ENCODE data around the gene TEX13B.
A peak's percentile ranks its signal among the peaks of the same experiment; 100 is the strongest.
"Not testable (repeated sequence)": the region's sequence is repeated elsewhere in the genome, so short reads cannot be mapped to it uniquely, and the experiment has no call there.

Gene TEX13B

GRCh38 chrX:107978707-107979307 is 3.4 kb downstream of the TEX13B start:
- no peak overlapping the region for H3K4me3 Mint-ChIP-seq
- no peaks in the 10 kb centered on the region for H3K9me3 Mint-ChIP-seq
- H3K27ac Mint-ChIP-seq: peak overlapping the region; percentile 41
- H3K27me3 Mint-ChIP-seq: no peaks in the 10 kb centered on the region
- H3K36me3 Mint-ChIP-seq: no peaks in the 10 kb centered on the region
- H3K4me1 Mint-ChIP-seq: peaks cover 8% of the 10 kb centered on the region

- H3K4me3 Mint-ChIP-seq: no peak overlapping the region
- no peak overlapping the region for H3K27ac Mint-ChIP-seq
- no peaks in the 10 kb centered on the region for H3K27me3 Mint-ChIP-seq
- H3K36me3 Mint-ChIP-seq: no peaks in the 10 kb centered on the region
- peaks cover 8% of the 10 kb centered on the region for H3K4me1 Mint-ChIP-seq
- no peaks in the 10 kb centered on the region for H3K9me3 Mint-ChIP-seq
These were observed 4.1 kb downstream of the TEX13B start for GRCh38 chrX:107978071-107978470.

GRCh38 chrX:107971636-107972035 is 10.5 kb downstream of the TEX13B start:
- Mint-ChIP-seq H3K27ac (no peak overlapping the region), H3K4me1 (no peaks in the 10 kb centered on the region), H3K27me3 (no peaks in the 10 kb centered on the region), H3K4me3 (no peak overlapping the region), H3K9me3 (no peaks in the 10 kb centered on the region), H3K36me3 (no peaks in the 10 kb centered on the region)

DNA sequence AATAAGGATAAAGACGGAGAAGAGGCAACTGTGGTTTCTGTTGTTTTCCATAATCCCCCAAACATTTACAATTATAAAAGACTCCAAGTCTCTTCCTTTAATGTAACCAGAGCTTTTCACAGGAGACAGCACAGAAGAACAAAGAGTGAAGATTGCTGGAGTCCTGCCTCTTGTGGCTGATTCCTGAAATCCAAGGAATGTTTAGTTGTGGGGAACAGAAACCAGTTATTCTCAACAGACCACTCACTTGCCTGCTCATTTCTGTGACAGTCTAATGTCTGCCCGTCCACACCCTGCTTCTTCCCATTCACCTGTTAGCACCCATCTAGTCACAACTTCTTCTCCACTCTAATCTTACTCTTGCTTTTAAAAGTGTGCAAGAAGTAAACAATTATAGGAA is 12.1 kb downstream of the TEX13B start:
- no peaks in the 10 kb centered on the region for H3K4me1 Mint-ChIP-seq
- no peaks in the 10 kb centered on the region for H3K36me3 Mint-ChIP-seq
- no peak overlapping the region for H3K4me3 Mint-ChIP-seq
- no peaks in the 10 kb centered on the region for H3K9me3 Mint-ChIP-seq
- H3K27ac Mint-ChIP-seq: no peak overlapping the region
- H3K27me3 Mint-ChIP-seq: no peaks in the 10 kb centered on the region

- Mint-ChIP-seq H3K27me3 (no peaks in the 10 kb centered on the region), H3K36me3 (no peaks in the 10 kb centered on the region), H3K27ac (no peak overlapping the region), H3K9me3 (no peaks in the 10 kb centered on the region), H3K4me3 (no peak overlapping the region), H3K4me1 (no peaks in the 10 kb centered on the region)
These were observed 13.5 kb downstream of the TEX13B start for GRCh38 chrX:107968623-107969022.

GRCh38 chrX:107955337-107955736 is 26.8 kb downstream of the TEX13B start:
- not testable (repeated sequence) for H3K27ac Mint-ChIP-seq, H3K4me1 Mint-ChIP-seq, H3K4me3 Mint-ChIP-seq, H3K36me3 Mint-ChIP-seq, H3K9me3 Mint-ChIP-seq, H3K27me3 Mint-ChIP-seq

DNA sequence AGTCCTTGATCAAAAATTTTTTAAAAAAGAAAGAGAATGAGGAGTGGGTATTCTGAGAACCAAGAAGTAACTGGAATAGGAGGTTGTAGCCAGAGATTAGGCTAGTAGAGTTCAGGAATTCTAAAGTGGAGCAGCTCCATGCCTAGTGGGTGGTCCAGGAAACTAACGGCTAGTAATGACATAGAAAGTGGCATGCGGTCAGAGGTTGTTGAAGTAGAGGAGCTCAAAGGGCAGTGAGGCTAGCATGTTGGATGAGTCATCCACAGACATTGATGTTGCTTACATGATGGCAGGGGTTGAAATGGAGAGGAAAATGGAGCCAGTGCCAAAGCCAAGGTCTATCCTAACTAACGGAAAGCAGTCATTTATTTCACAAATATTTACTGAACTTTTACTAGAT is 42.1 kb downstream of the TEX13B start:
- Mint-ChIP-seq H3K4me3 (no peak overlapping the region), H3K36me3 (no peaks in the 10 kb centered on the region), H3K4me1 (peaks cover 3% of the 10 kb centered on the region), H3K27me3 (peaks cover 11% of the 10 kb centered on the region), H3K9me3 (no peaks in the 10 kb centered on the region), H3K27ac (no peak overlapping the region)

DNA sequence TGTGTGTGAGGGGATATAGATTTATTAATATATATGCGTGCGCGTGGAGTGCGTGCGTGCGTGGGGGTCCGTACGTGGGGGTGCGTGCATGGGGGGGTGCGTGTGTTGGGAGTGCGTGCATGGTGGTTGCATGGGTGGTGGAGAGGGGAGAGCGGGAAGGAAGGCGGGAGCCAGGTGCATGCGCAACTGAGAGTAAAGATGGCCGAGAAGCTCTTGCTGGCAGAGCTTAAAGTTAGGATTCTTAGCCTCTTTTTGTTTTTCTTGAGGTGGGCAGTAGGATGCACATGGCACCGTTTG is 45.8 kb downstream of the TEX13B start:
- Mint-ChIP-seq H3K4me1 (peaks cover 3% of the 10 kb centered on the region), H3K9me3 (no peaks in the 10 kb centered on the region), H3K4me3 (no peak overlapping the region), H3K27ac (no peak overlapping the region), H3K36me3 (no peaks in the 10 kb centered on the region), H3K27me3 (peaks cover 11% of the 10 kb centered on the region)

DNA sequence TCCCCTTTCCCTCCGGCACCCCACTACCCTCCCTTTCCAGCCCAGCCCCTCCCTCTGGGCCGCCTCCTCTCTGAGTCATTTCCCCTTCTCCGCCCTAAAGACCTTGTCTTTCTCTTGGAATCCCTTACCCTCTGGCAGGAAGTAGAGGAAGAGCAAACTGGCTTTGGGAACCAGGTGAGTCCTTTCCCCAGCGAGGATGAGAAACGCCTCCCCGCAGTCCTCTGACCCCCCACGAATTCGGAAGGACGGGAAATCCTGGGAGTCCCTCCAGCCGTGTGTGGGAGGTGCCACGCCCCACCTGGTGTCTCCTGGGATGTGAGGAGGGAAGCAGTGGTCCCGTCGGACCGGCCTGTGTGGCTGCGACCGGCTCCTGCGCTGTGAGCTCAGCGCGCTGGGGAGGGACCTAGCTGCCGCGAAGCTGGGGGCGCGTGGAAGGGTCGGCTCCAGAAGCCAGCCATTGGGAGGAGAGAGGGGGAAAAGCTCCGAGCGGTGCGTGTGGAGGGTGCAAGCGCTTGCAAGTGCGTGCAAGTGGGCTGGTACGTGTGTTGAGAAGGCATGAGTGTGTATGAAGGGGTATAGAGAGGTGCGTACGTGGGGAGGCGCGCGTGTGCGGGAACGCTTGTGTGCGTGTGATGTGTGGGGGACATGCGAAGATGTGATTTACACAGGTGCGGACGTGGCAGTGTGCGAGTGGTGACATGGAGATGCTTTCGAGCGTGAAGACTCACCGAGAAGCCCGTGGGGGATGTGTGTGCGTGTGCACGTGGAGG is 46.3 kb downstream of the TEX13B start:
- H3K27me3 Mint-ChIP-seq: peaks cover 11% of the 10 kb centered on the region
- H3K36me3 Mint-ChIP-seq: no peaks in the 10 kb centered on the region
- peaks cover 3% of the 10 kb centered on the region for H3K4me1 Mint-ChIP-seq
- peak overlapping the region; percentile 1 for H3K4me3 Mint-ChIP-seq
- no peaks in the 10 kb centered on the region for H3K9me3 Mint-ChIP-seq
- no peak overlapping the region for H3K27ac Mint-ChIP-seq

DNA sequence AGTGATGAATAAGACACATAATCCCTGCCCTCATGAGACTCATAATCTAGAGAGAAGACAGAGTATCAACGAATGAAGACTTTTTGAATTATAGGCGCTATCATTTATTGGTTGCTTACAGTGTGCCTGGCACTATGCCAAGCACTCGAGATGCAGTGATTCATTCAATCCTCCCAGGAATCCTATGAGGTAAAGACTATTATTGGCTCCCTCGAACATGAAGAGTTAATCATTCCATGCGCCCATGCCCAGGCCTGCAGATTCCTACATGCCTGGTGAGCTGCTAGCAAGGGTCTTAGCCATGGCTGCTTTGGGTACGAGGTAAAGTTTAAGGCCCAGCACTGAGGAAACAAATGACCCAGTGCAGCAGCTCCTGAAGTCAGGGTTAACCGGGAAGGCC is 47.0 kb downstream of the TEX13B start:
- H3K36me3 Mint-ChIP-seq: no peaks in the 10 kb centered on the region
- H3K27ac Mint-ChIP-seq: no peak overlapping the region
- H3K27me3 Mint-ChIP-seq: peaks cover 11% of the 10 kb centered on the region
- no peak overlapping the region for H3K4me3 Mint-ChIP-seq
- no peaks in the 10 kb centered on the region for H3K9me3 Mint-ChIP-seq
- peaks cover 3% of the 10 kb centered on the region for H3K4me1 Mint-ChIP-seq

- peaks cover 2% of the 10 kb centered on the region for H3K36me3 Mint-ChIP-seq
- H3K9me3 Mint-ChIP-seq: no peaks in the 10 kb centered on the region
- H3K27ac Mint-ChIP-seq: no peak overlapping the region
- peaks cover 3% of the 10 kb centered on the region for H3K4me1 Mint-ChIP-seq
- H3K27me3 Mint-ChIP-seq: peaks cover 8% of the 10 kb centered on the region
- no peak overlapping the region for H3K4me3 Mint-ChIP-seq
These were observed 47.9 kb downstream of the TEX13B start for GRCh38 chrX:107934262-107934661.

All from activated naive CD4-positive, alpha-beta T cell treated with anti-CD3 and anti-CD28 coated beads, Interleukin-2, amount 50 U/mL, for 24 hours (primary cell).